Osteoblast (primary cell): Measurements from ENCODE around the gene CDH4. TPM values are rescaled to one million over a fixed set of nuclear protein-coding genes. Genes with fewer than 3 reads are reported as not detected.

Source experiments
- DNase-seq: peaks from one replicate; pipeline ENCODE4 v3.0.0; 2011; ENCODE audit warnings: low spot score, mixed read lengths; ENCODE audit not compliant: insufficient read length; ENCODE audit errors: missing footprints
- H2AFZ ChIP-seq: 2 replicates; pipeline ENCODE4 v1.6.0; 2011; ENCODE audit warnings: mild to moderate bottlenecking, low read length
- H3K27ac ChIP-seq: 2 replicates; pipeline ENCODE4 v1.5.1; 2011; ENCODE audit warnings: mild to moderate bottlenecking, low read depth, low read length, moderate library complexity
- H3K27me3 ChIP-seq: 2 replicates; pipeline ENCODE4 v1.6.0; 2012; ENCODE audit warnings: mild to moderate bottlenecking, control low read depth, inconsistent platforms, low read length, moderate library complexity; ENCODE audit not compliant: insufficient read depth
- H3K36me3 ChIP-seq: 2 replicates; pipeline ENCODE4 v1.5.1; 2011; ENCODE audit warnings: mild to moderate bottlenecking, low read length, control low read depth, moderate library complexity; ENCODE audit not compliant: insufficient read depth
- H3K4me1 ChIP-seq: 2 replicates; pipeline ENCODE4 v1.5.1; 2011; ENCODE audit warnings: mild to moderate bottlenecking, low read length, control low read depth, moderate library complexity; ENCODE audit not compliant: insufficient read depth
- H3K4me2 ChIP-seq: 2 replicates; pipeline ENCODE4 v1.6.0; 2011; ENCODE audit warnings: mild to moderate bottlenecking, low read length; ENCODE audit not compliant: insufficient read depth
- H3K4me3 ChIP-seq: fragments of 200-600 bp; sonication (generic); 3 replicates; pipeline ENCODE4 v1.5.1; 2012; ENCODE audit warnings: mild to moderate bottlenecking, low read length, inconsistent platforms; ENCODE audit not compliant: insufficient read depth
- H3K79me2 ChIP-seq: 2 replicates; pipeline ENCODE4 v1.6.0; 2012; ENCODE audit warnings: mild to moderate bottlenecking, low read length, control low read depth, inconsistent platforms; ENCODE audit not compliant: insufficient read depth
- H3K9me3 ChIP-seq: 2 replicates; pipeline ENCODE4 v1.5.1; 2011; ENCODE audit warnings: low read depth, low read length, control low read depth
- H4K20me1 ChIP-seq: 2 replicates; pipeline ENCODE4 v1.6.0; 2012; ENCODE audit warnings: mild to moderate bottlenecking, low read length, control low read depth; ENCODE audit not compliant: insufficient read depth
- total RNA-seq: library from RNA; depleted of rRNA; stranded (reverse); fragments of >200 nt; gene quantifications from 2 replicates; pipeline ENCODE4 v1.2.3, GENCODE V29; 2012
- TF ChIP-seq, protein P1 (sequence below): IDR thresholded peaks from 2 replicates; pipeline ENCODE4 v1.5.1; 2011; ENCODE audit warnings: mild to moderate bottlenecking, low read depth, low read length, moderate library complexity; ENCODE audit errors: extremely low read depth

Gene CDH4
- total RNA-seq, 1 donor = 1.1 TPM

DNA sequence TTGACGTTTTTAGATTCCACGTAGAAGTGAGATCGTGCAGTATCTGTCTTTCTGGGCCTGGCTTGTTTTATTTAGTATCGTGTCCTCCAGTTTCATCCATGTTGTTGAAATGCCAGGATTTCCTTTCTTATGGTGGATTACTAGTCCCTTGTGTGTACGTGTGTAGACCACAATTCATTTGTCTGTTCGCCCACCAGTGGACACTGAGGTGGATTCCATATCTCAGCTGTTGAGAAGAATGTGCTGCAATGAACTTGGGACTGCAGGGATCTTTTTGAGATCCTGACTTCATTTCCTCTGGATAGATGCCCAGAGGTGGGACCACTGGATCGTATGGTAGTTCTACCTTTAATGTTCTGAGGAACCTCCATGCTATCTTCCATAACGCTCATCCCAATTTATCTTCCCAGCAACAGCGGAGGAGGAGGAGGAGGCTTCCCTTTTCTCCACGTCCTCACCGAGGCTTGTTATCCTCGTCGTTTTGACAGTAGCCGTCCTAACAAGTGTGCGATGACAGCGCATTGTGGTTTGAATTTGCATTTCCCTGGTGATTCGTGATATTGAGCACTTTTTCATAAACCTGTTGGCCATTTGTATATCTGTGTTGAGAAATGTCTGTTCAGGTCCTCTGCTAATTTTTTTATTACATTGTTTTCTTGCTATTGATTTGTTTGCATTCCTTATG is 62.4 kb downstream of the CDH4 start:
- no peak for DNase-seq
- Histone ChIP-seq H3K27ac (no peak overlapping the region), H3K27me3 (no peaks in the 10 kb centered on the region), H3K79me2 (no peaks in the 10 kb centered on the region), H3K4me3 (no peak overlapping the region), H3K9me3 (no peaks in the 10 kb centered on the region), H3K36me3 (no peaks in the 10 kb centered on the region), H3K4me2 (no peak overlapping the region), H2AFZ (no peak overlapping the region), H3K4me1 (no peaks in the 10 kb centered on the region), H4K20me1 (no peaks in the 10 kb centered on the region)
- TF ChIP-seq, protein P1, sequence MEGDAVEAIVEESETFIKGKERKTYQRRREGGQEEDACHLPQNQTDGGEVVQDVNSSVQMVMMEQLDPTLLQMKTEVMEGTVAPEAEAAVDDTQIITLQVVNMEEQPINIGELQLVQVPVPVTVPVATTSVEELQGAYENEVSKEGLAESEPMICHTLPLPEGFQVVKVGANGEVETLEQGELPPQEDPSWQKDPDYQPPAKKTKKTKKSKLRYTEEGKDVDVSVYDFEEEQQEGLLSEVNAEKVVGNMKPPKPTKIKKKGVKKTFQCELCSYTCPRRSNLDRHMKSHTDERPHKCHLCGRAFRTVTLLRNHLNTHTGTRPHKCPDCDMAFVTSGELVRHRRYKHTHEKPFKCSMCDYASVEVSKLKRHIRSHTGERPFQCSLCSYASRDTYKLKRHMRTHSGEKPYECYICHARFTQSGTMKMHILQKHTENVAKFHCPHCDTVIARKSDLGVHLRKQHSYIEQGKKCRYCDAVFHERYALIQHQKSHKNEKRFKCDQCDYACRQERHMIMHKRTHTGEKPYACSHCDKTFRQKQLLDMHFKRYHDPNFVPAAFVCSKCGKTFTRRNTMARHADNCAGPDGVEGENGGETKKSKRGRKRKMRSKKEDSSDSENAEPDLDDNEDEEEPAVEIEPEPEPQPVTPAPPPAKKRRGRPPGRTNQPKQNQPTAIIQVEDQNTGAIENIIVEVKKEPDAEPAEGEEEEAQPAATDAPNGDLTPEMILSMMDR = no peak

GRCh38 chr20:61315319-61315718 is 63.3 kb downstream of the CDH4 start:
- Histone ChIP-seq H3K9me3 (no peaks in the 10 kb centered on the region), H3K4me1 (no peaks in the 10 kb centered on the region), H3K36me3 (no peaks in the 10 kb centered on the region), H3K27me3 (no peaks in the 10 kb centered on the region), H3K27ac (no peak overlapping the region), H3K4me3 (no peak overlapping the region), H3K79me2 (no peaks in the 10 kb centered on the region), H3K4me2 (no peak overlapping the region), H4K20me1 (no peaks in the 10 kb centered on the region), H2AFZ (no peak overlapping the region)
- DNase-seq = no peak
- TF ChIP-seq, protein P1 = no peak

- Histone ChIP-seq H3K27me3 (no peaks in the 10 kb centered on the region), H3K36me3 (no peaks in the 10 kb centered on the region), H4K20me1 (no peaks in the 10 kb centered on the region), H3K4me3 (no peak overlapping the region), H3K79me2 (no peaks in the 10 kb centered on the region), H3K4me1 (no peaks in the 10 kb centered on the region), H2AFZ (no peak overlapping the region), H3K4me2 (no peak overlapping the region), H3K27ac (no peak overlapping the region), H3K9me3 (no peaks in the 10 kb centered on the region)
- TF ChIP-seq, protein P1 = no peak
- DNase-seq = no peak
Observed at GRCh38 chr20:61316346-61316745, 64.3 kb downstream of the CDH4 start.

GRCh38 chr20:61317966-61318530 is 66.0 kb downstream of the CDH4 start:
- H3K4me2 ChIP-seq = no peak overlapping the region
- no peaks in the 10 kb centered on the region for H3K36me3 ChIP-seq
- TF ChIP-seq, protein P1 = no peak
- no peak overlapping the region for H3K27ac ChIP-seq
- no peaks in the 10 kb centered on the region for H3K4me1 ChIP-seq
- no peaks in the 10 kb centered on the region for H3K9me3 ChIP-seq
- H4K20me1 ChIP-seq = no peaks in the 10 kb centered on the region
- H2AFZ ChIP-seq = no peak overlapping the region
- DNase-seq = no peak
- no peak overlapping the region for H3K4me3 ChIP-seq
- no peaks in the 10 kb centered on the region for H3K79me2 ChIP-seq
- no peaks in the 10 kb centered on the region for H3K27me3 ChIP-seq
